COLO668 (cell line): ENCODE measurements around the gene CT47C1.

Experiments used
- DNase-seq: peaks from one replicate; lab custom pipeline; 2025; ENCODE audit not compliant: unreplicated experiment; lab: John Stamatoyannopoulos, UW

CT47C1 gene

DNA sequence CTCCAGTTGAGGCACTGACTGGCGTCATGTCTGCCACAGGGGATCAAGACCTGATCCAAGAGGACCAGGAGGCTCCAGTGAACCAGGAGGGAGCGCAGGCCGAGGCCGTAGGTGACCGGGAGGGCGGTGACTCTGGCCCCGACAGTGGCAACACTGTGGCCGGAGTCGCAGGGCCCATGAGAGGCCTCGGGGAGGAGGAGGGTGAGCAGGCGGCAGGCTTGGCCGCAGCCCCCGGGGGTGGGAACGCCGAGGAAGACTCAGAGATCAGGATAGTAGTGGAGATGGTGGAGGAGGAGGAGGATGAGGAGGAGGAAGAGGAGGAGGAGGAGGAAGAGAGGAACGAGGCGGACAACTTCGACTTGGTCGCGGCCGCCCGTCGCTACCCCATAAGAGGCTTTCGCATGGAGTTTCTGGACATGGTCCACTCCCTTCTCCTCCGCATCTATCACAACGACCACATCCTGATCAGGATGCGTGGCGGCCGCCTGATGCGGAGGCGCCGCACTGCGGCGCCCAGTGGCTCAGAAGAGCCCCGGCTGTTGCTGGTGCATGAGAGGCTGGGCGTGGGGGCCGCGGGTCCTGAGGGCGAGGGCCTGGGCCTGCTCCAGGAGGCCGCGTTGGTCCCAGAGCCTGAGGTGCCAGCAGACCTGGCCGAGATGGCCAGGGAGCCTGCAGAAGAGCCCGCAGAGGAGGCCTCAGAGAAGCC lies 560 bp downstream of the CT47C1 start:
- no peak for DNase-seq

DNA sequence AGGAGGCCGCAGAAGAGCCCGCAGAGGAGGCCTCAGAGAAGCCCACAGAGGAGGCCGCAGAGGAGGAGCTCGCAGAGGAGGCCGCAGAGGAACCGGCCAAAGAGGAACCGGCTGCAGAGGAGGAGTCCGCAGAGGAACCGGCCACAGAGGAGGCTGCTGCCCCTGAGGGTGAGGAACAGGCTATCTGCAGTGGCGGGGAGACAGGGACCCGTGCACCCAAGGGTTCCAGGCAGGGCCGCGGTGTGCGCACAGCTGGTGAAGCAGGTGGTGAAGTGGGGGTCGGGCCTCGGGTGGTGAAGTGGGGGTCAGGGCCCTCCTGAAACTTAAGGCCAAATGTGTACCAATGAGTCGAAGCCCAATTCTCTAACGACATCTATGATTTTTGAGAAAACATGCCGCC lies 1.1 kb downstream of the CT47C1 start:
- DNase-seq: no peak

DNA sequence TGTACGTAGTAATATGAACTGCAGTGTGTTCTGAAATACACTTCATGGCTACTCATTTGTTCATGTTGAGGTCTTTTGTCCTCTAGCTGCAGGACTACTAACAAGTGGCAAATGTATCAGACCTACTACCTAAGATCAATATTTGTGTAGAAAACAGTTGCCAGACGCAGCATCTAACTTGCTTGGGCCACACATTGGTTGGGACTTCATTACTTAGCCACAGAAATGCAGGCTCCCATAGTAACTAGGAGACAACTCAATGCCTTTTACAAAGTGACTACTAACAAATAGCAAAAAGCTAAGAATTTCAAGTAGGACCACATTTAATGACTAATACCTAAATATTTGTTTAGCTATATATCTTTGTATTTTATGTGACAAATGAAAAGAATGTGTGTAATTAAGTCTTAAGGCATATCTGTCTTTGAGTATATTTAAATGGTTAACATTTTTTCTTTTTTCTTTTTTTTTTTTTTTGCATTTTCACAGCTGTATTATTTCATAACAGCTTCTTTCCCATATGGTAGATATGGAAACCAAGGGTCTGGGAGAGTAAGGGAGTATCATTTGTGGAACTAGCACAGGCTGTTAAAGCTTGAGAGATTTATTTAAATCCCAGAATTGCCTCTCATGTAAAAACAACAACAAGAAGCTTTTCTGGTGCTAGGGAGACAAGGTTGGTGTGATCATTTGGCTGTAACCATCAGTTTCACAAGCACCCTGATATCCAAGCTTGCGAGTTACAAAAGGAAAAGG lies 2.7 kb downstream of the CT47C1 start:
- DNase-seq: no peak

DNA sequence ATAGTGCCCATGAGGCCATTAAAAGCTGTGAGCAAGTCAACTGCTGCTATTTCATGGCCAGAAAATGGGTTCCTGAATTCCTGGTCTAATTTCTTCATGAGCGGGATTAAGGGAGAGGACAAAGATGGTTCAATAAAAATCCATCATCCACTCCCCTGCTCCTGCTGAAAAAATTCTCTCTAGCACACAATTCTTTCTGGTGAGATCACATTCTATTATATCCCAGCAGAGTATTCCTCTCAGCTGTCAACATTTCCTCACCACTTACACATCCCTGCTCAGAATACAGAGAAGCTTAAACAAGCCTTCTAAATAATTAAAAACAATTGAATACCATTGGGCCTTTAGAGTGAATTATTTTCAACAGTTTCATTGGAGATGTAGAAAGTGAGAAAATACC lies 9.5 kb downstream of the CT47C1 start:
- DNase-seq: no peak

DNA sequence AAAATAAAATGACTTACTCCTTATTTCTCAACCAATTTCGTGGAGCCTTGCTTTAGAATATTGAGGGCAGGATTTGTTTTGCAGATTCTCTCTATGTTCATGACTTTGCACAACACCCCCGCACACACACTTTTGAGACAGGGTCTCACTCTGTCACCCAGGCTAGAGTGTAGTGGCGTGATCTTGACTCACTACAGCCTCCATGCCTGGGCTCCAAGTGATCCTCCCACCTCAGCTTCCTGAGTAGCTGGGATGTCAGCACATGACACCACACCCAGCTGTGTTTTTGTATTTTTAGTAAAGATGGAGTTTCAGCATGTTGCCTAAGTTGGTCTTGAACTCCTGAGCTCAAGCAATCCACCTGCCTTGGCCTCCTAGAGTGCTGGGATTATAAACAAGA lies 12.0 kb downstream of the CT47C1 start:
- no peak for DNase-seq

DNA sequence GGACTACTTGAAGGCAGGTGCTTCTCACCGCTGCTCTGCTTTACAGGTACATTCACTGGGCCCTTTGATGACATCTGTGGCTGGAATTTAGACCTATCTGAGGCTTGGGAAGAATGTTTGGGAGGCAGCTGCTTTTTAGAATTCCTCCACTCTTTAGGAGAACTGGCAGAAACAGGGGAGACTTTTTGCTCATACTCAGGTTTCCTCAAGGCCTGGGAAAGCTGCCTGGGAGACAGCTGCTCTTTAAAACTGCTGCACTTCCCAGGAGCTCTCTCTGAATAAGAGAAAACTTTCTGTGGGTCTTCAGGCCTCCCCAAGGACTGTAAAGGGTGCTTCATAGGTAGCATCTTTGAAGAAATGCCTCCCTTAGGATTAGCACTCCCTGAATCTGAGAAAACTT lies 14.3 kb downstream of the CT47C1 start:
- no peak for DNase-seq

DNA sequence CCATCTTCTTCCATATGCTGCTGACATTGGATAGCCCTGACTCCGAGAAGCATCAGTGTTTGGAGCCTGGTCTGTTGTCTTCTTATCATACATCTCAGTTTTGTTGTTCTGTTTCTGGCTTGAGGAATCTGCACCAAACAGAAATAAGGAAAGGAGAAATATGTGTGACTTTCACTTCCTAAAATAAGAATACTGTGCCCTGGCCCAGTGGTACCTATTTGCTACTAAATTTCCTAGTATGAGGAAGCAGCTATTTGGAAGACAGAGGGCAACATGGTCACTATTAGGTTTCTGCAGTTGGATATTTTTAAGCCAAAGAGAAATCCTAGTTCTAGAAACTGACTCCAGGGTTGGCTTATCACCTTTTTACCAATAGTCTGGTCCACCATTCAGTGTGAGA lies 16.8 kb downstream of the CT47C1 start:
- no peak for DNase-seq

DNA sequence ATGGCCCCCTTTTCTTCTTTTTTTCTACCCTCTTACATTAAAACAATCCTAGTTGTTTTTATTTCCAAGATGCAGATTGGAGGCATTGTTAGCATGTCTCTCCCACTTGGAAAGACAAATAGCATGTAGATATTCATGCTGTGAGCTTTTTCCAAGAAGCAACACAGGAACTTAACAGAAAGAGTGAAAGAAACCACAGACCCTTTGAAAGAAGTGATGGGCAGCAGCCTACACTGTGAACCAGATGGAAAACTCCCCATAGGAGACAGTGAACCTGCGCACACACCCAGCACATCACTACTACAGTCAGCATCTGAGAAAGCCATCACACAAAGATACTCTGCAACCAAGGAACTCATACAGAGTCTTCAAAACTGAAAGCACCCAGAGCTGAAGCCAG lies 17.8 kb downstream of the CT47C1 start:
- no peak for DNase-seq

DNA sequence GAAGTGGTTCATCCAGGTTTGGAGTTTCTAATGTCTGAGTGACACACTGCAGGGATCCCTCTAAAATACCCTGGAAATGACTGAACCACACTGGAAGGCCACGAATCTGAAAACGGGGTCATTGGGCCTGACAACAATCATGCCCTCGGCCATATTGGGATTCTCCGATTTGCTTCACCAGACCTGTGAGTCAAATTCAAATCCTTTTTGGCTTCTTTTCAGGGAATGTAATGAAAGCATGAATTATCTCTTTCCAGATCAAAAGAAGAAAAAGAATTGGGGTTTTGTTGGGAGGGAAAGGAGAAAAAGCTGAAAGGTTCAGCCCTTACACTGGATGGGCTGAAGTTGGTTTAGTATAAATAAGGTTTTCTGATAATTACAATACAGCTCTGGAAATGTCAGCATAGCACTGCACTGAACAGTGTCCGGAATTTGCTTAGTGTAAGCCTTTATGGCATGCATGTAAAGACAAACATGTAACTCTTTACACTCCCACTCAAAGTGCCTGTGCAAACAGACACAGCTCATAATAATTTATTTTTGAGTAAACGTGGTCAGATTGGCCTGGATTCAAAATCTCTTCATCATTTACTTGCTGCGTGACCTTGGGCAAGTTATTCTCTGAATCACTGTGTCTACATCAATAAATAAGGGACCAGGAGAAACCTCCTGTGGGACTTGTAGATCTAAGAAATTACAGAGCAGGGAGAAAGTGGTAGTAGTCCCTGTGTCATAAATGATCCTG lies 21.4 kb downstream of the CT47C1 start:
- peak; percentile 2 for DNase-seq

DNA sequence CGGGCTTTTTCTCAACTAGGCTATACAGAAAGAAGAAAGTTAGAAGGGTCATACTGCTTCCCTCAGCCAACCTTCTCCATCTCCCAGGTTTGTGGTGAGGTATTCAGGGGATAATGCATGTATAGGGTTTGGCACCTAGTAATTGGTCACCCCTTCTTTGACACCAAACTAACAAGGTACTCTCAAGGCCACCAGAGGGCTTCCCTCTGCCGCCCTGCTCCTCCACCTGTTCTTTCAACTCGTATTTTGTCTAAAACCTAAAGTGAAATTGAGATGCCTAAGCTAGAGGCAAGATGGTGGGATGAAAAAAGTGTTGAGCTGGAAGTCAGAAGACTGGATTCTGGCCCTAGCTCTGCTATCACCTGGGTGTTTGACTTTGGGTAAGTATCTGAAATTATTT lies 22.0 kb downstream of the CT47C1 start:
- no peak for DNase-seq

DNA sequence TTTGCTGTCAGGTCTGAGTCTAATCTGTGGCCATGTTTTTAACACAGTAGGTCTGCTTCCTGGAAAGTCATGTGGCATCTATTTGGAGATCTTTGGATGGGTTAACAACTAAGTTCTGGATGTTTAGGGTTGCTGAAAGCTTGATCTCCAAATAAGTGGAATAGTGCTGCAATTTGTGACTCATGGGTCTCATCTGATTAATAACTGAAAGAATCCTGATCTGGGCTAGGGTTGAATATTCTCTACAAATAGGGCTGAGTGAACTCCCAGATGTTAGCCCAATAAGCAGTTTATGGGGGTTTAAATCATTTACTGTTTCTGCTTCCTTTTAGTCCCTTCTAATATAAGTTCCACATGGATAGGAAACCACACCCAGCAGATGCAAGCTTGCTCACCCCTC lies 23.1 kb downstream of the CT47C1 start:
- DNase-seq: no peak

DNA sequence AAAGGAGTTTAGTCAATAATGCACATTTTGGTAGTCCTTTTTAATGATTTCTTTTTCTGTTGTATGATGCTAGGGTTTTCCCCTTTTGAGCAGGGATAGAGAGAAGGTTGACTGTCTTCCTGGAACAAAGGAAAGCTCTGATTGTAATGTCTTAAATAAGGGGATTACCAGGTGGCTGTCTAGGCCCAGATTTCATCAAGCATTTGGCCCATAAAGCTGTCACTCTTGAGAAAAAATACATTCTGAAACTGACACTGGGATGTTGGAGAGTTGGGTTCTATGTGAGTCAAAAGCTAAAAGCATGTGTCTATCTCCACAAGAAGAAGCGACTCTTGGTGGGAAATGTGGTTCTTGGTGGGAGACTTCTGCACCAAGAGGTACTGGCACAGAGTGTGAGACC lies 28.4 kb downstream of the CT47C1 start:
- DNase-seq: no peak

DNA sequence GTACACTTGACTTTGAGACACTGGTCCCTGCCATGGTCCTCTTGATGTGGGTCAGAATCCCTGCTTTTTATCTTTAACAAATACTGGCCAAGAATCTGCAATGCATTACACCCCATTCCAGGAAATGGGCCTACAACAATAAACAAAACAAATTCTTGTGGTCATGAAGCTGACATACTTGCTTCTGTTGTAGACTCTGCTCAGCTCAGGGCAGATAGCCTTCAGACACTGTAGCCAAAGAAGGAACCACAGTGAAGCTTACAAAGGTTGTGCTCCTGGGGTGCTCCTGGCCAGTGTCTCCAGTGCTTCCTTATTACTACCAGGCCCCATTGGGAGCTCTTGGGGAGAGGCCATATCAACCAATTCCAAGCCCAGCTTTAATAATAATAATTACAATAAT lies 33.0 kb downstream of the CT47C1 start:
- DNase-seq: no peak

DNA sequence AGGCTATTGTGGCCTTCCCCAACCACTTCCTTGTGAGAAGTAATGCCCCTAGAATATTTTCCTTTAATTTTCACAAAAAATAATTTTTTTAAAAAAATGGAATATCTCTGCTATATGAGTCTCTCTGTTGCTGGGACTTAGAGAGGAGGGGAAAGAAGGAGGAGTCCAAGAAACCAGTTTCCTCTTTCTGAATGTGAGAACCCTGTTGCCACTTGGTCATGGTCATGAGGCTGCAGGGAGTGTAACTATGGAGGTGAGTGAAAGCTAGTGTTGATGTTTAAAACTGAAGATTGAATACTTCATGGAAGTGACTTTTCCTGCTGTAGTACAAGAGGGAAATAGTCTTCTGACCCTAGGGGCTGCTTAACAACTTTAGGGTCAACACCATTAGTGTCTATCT lies 34.4 kb downstream of the CT47C1 start:
- no peak for DNase-seq

DNA sequence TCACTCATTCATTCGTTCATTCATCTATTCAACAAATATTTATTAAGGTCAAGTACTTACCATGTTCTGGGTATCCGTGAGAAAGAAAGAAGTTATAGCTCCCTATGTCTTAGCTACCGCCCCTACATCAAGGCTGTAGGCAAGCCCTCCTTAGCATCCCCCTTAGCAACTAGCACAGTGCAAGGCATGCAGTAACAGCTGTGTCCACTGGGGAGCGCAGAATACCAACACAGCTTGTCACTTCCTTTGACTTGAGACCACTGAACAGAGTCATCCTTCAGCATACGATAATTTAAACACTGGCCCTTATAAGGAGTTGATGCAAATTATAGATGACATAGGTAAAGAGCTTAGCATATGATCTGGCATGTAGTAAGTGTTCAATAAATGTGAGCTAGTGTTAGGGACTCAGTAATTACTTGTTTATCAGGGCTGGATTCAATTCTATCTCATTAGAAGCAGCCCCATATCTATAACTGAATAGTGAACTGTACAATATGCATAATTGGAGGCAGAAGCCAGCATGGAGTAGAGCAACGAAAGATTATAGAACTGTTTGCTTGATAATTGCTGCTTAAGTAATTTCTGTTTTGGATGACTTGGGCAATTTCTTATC lies 46.1 kb downstream of the CT47C1 start:
- peak; percentile 26 for DNase-seq

DNA sequence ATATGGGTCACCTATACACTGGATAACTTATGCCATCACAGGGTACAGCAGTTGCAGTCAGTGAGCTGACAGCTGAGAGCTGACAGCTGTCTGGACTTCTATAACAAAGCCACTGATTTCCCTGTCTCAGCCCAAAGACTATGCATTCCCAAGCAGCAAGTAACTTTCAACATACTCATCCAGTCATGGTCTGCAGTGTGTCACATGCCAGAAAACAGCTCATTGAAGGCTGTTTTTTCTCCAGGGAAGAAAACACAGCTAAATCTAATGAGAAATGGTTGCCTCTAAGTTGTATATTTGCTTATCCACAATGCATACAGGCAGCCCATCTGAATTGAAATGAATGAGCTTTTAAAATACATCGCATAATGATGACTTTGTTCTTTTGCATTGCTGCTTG lies 48.5 kb downstream of the CT47C1 start:
- no peak for DNase-seq
